Suprapubic skin (tissue), 4 donors: ENCODE results near the gene EPS15.

Experiments used
- CTCF ChIP-seq, 2 donors: fragments of 200-600 bp in 1 of 2; fragments of 450-650 bp in 1 of 2; sonication (generic) in 1 of 2; IDR thresholded peaks; one replicate each; pipeline ENCODE4 v1.5.1; 2016 to 2019; ENCODE audit warnings: antibody characterized with exemption in 2 of 2, mild to moderate bottlenecking in 1 of 2, moderate library complexity in 1 of 2
- EP300 ChIP-seq: sonication (generic); formaldehyde crosslinking; IDR thresholded peaks from one replicate; pipeline ENCODE4 v1.6.1; 2017; ENCODE audit warnings: antibody characterized with exemption
- POLR2A ChIP-seq, 2 donors: fragments of 450-650 bp; IDR thresholded peaks; one replicate each; pipeline ENCODE4 v1.6.1; 2017; ENCODE audit warnings: antibody characterized with exemption in 2 of 2, mild to moderate bottlenecking in 2 of 2, moderate library complexity in 2 of 2
- POLR2AphosphoS5 ChIP-seq, 3 donors: sonication (generic); formaldehyde crosslinking; IDR thresholded peaks; one replicate each; pipeline ENCODE4 v1.6.1; 2017; ENCODE audit warnings: antibody characterized with exemption in 3 of 3

DNA sequence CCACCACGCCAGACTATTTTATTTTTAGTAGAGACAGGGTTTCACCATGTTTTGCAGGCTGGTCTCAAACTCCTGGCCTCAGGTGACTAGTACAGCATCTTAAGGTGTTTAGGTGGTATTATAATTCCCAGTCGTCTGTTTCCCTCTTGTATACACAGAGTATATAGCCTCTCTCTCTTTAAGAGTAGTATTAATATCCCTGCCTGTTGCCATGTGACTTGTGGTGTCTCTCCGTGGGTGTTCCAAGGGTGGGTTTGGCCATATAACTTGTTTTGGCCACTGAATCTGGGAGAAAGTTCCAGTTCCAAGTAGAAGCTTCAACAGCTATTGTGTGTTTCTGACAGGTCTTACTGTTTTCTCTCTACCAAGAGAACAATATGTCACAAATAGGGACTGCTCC, 29.6 kb downstream of the EPS15 start:
- no peak for TF ChIP-seq POLR2A (IDR thresholded peaks at IDR 0.05)
- TF ChIP-seq CTCF (IDR thresholded peaks at IDR 0.05), result no peak
- no peak for TF ChIP-seq POLR2AphosphoS5 (IDR thresholded peaks at IDR 0.05)
- no peak for TF ChIP-seq EP300
